Upper lobe of right lung (tissue), 1 donor: Measurements from ENCODE around the gene USP27X. TPM values are rescaled to one million over a fixed set of nuclear protein-coding genes. Genes with fewer than 3 reads are reported as not detected.

Experiments
- ATAC-seq: fragments of 200-7000 bp; cut with Tn5 transposase; one replicate; pipeline ENCODE4 v1.9.1; 2020; ENCODE audit warnings: mild to moderate bottlenecking, moderate library complexity
- DNase-seq: peaks from one replicate; pipeline ENCODE4 v3.0.0-alpha.2; 2020
- H3K27ac ChIP-seq: fragments of 200-600 bp; one replicate; pipeline ENCODE4 v1.8.0; 2022
- H3K27me3 ChIP-seq: fragments of 200-600 bp; one replicate; pipeline ENCODE4 v1.8.0; 2022; ENCODE audit warnings: mild to moderate bottlenecking
- H3K36me3 ChIP-seq: fragments of 200-600 bp; one replicate; pipeline ENCODE4 v1.8.0; 2022
- H3K4me1 ChIP-seq: fragments of 200-600 bp; one replicate; pipeline ENCODE4 v1.8.0; 2022
- H3K4me3 ChIP-seq: fragments of 200-600 bp; one replicate; pipeline ENCODE4 v1.8.0; 2022; ENCODE audit warnings: mild to moderate bottlenecking
- H3K9me3 ChIP-seq: fragments of 200-600 bp; one replicate; pipeline ENCODE4 v1.8.0; 2022
- CTCF ChIP-seq: fragments of 200-600 bp; IDR thresholded peaks from one replicate; pipeline ENCODE4 v1.8.0; 2022; ENCODE audit warnings: antibody characterized with exemption
- intact Hi-C: fragments of 100-400 bp; cut with DNase I; formaldehyde crosslinking; loops from one replicate; pipeline ENCODE4 v1.11.0; 2022
- total RNA-seq: library from RNA; stranded (reverse); fragmentation: NEBNext Ultra II Directional; extraction: Animal tissue kit (Norgen Biotek cat#: 25700); gene quantifications from one replicate; pipeline ENCODE4 v1.2.1, GENCODE V29; 2021
- donor health status: DM: no; HTN: yes; CAD: no; lungs with severe emphysema.

USP27X gene
- total RNA-seq, 1 donor from 2014 or later = 3.0 TPM

DNA sequence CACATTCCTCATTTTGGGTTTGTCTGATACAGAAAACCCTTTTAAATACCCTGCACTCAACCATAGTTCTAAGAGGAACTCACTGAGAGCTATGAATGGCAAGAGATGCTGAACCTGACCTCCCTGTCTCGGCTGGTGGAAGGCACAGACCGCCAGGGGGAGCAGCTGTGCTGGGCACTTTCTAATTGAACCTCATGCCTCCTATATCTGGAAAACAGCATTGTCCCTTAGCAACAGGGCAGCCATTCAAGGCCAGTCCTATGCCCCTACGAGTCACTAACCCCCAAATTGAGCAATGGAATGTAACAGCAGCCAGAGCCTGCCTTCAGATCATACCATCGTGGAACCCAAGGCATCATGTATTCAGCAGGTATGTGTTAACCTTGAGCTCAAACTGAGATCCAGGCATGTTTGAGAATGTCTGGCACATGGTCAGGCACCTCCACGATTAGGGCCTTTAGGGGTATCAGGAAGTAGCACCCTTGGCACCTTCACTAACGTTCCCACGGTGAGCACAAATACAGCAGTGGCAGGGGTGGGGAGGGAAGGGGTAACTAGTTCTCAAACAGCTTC is 5.1 kb downstream of the USP27X start:
- H3K9me3 ChIP-seq = no peaks in the 10 kb centered on the region
- no peaks in the 10 kb centered on the region for H3K36me3 ChIP-seq
- H3K4me1 ChIP-seq = no peaks in the 10 kb centered on the region
- peak; percentile 72 for TF ChIP-seq CTCF
- intact Hi-C loops = no loop called here
- no peak overlapping the region for H3K4me3 ChIP-seq
- no peak overlapping the region for H3K27ac ChIP-seq
- DNase-seq (peak; percentile 79), ATAC-seq (peak; percentile 83)
- H3K27me3 ChIP-seq = no peaks in the 10 kb centered on the region

DNA sequence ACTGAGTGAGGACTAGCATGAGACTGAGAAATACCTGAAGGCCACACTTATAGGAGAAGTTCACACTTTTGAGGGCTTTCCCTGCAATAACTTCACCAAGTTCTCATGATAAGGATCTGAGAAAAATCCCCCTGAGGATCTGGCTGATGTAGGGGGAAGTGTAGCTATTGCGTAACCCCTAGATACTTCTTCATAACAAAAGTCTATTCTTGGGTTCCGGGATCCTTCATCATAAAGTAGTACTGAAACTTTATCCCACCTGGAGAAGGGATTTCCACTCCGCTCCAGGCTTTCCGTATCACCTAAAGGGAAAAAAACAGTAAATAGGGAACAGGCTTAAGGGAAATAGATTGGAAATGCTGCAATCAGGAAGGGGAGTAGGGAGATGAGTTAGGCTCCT is 13.3 kb downstream of the USP27X start:
- ATAC-seq = no peak
- H3K4me3 ChIP-seq = no peak overlapping the region
- H3K36me3 ChIP-seq = no peaks in the 10 kb centered on the region
- no peaks in the 10 kb centered on the region for H3K27me3 ChIP-seq
- no peaks in the 10 kb centered on the region for H3K9me3 ChIP-seq
- no peak for DNase-seq
- no peak for TF ChIP-seq CTCF
- intact Hi-C loops = no loop called here
- no peaks in the 10 kb centered on the region for H3K4me1 ChIP-seq
- H3K27ac ChIP-seq = no peak overlapping the region

DNA sequence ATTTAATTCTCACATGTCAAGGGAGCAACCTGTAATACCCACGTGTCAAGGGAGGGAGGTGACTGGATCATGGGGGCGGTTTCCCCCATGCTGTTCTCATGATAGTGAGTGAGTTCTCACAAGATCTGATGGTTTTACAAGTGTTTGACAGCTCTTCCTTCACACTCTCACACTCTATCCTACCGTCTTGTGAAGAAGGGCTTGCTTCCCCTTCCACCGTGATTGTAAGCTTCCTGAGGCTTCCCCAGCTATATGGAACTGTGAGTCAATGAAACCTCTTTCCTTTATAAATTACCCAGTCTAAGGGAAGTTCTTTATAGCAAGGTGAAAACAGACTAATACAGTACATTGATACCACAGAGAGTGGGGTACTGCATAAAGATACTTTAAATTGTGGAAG is 17.7 kb downstream of the USP27X start:
- no peak for TF ChIP-seq CTCF
- intact Hi-C loops = no loop called here
- Histone ChIP-seq H3K4me1 (no peaks in the 10 kb centered on the region), H3K27me3 (no peaks in the 10 kb centered on the region), H3K9me3 (no peaks in the 10 kb centered on the region), H3K4me3 (no peak overlapping the region), H3K36me3 (no peaks in the 10 kb centered on the region), H3K27ac (no peak overlapping the region)
- ATAC-seq (no peak), DNase-seq (no peak)

GRCh38 chrX:49901048-49901447 is 21.8 kb downstream of the USP27X start:
- TF ChIP-seq CTCF = no peak
- Histone ChIP-seq H3K9me3 (no peaks in the 10 kb centered on the region), H3K27ac (no peak overlapping the region), H3K36me3 (no peaks in the 10 kb centered on the region), H3K4me3 (no peak overlapping the region), H3K27me3 (no peaks in the 10 kb centered on the region), H3K4me1 (no peaks in the 10 kb centered on the region)
- DNase-seq (no peak), ATAC-seq (no peak)
- intact Hi-C loops = no loop called here

DNA sequence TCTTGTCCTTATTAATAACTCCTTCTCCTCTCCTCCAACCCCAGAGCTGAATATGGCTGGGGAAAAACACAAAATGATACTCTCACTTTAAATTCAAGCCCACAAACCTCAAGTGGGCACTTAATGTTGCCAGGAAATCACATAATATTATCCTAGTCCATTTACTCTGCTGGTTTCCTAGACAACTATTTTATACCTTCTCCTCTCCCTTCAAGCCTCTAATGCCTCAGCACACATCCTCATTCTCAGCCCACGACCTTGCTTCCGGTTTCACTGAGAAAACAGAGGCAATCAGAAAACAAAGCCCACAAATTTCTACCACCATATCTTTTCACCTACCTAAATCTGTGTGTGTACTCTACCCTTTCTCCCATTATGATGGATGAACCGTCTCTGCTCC is 31.1 kb downstream of the USP27X start:
- H3K27me3 ChIP-seq = no peaks in the 10 kb centered on the region
- DNase-seq (no peak), ATAC-seq (peak; percentile 64)
- H3K9me3 ChIP-seq = no peaks in the 10 kb centered on the region
- intact Hi-C loops = no loop called here
- no peak overlapping the region for H3K27ac ChIP-seq
- no peaks in the 10 kb centered on the region for H3K36me3 ChIP-seq
- TF ChIP-seq CTCF = no peak
- H3K4me1 ChIP-seq = no peaks in the 10 kb centered on the region
- H3K4me3 ChIP-seq = no peak overlapping the region

GRCh38 chrX:49912086-49912485 is 32.8 kb downstream of the USP27X start:
- no peaks in the 10 kb centered on the region for H3K4me1 ChIP-seq
- no peaks in the 10 kb centered on the region for H3K36me3 ChIP-seq
- no peak overlapping the region for H3K4me3 ChIP-seq
- ATAC-seq (no peak), DNase-seq (no peak)
- no peaks in the 10 kb centered on the region for H3K9me3 ChIP-seq
- no peak overlapping the region for H3K27ac ChIP-seq
- TF ChIP-seq CTCF = no peak
- intact Hi-C loops = no loop called here
- no peaks in the 10 kb centered on the region for H3K27me3 ChIP-seq
